T1000 (cell line): ENCODE measurements around the gene YTHDF1.
A peak's percentile ranks its signal among the peaks of the same experiment; 100 is the strongest.
"Not testable (repeated sequence)": the region's sequence is repeated elsewhere in the genome, so short reads cannot be mapped to it uniquely, and the experiment has no call there.

Experiments used
- DNase-seq: peaks from one replicate; lab custom pipeline; 2025; ENCODE audit warnings: mixed read lengths; lab: John Stamatoyannopoulos, UW

Gene YTHDF1

DNA sequence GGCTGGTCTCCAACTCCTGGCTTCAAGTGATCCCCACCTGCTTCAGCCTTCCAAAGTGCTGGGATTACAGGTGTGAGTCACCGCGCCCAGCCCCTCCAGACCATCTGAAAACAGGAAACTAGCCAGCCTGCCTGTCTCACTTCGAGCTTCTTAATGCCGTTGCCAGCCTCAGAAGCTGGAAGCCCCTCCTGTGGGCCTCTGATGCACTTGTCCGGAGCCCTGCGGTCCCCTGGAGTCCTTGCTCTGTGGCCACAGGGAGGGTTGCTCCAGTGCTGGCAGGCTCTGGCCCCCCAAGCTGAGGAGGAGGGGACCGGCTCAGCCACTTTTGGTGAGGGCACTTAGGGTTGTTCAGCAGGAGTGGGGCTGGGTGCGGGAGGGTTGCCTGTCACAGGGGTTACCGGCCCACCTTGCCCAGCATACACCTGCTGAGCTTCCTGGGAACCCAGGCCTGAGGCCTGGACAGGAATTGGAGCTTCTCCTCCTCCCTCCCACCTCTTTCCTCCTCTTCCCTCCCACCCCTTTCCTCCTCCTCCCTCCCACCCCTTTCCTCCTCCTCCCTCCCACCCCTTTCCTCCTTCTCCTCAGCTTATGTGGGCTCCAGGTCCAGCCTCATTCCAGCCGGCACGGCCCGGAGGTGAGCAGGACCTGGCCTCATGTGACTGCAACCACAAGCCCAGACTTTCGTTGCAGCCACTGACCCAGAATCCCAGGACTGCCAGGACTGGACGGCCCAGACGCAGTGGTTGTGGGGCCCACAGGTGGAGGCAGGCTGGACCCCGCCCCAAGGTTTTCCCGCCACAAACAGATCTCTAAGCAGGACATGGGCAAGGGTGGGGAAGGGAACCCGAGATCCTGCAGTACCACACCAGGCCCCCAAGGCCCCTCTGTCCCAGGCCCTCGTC, 10.4 kb upstream of the YTHDF1 start:
- no peak for DNase-seq

DNA sequence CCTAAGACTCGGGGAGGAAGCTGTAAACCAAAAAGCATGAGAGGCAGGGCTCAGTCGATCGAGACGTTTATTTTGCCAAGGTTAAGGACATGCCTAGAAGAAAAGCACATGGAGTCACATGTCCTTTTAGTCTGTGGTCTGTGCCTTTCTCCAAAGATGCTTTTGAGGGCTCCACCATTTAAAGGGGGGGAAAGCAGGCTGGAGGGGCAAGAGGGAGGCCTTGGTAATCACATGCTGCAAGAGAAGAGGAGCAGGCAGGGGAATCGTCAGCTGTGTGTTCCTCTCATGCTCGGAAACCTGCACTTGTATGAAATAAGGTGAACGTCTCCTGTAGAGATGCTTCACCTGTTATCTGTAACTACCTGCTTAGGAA, 9.1 kb upstream of the YTHDF1 start:
- no peak for DNase-seq

DNA sequence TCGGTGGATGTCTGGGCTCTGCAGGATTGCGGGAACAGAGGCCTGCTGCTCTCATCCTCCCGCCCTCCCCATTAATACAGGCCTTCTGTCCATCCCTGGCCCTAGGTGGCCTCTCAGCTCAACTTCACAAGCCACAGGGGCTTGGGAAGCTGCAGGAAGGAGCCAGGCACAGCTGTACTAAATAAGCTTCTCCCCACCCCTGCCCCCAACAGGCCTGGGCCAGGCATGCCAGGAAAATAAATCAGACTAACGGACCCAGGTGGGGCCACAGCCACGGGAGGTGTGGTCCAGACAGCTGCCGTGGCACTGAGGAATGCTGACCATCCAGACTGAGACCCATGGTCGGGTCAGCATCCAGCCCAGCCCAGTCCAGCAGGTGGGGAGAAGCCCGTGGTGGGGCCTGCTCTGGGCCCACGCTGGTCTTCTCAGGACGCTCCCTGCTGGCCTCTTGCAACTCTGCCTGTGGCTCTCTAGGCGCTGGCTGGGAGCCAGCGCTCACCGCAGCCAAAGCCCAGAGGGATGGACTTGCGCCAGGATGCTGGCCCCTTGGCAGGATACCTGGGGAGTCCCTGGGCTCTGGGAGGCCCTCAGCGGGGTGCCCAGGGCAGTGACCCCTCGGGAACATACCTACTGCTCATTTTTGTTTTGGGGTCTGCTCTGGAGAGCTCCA, 8.6 kb upstream of the YTHDF1 start:
- peak; percentile 20 for DNase-seq

DNA sequence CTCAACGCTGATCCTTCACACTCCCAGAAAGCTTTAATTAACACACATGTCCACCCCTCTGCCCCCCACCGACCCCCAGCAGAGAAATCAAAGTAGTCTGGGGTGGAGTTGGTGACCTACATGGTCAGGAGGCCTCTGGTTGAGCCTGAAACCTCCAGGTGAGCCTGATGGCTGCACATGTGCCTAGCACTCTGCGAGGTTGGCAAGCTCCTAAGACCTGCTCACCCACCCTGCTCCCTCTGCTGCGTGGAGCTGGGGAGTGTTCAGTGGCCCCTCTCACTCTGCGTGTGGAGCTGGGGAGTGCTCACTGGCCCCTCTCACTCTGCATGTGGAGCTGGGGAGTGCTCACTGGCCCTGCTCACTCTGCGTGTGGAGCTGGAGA, 7.9 kb upstream of the YTHDF1 start:
- no peak for DNase-seq

DNA sequence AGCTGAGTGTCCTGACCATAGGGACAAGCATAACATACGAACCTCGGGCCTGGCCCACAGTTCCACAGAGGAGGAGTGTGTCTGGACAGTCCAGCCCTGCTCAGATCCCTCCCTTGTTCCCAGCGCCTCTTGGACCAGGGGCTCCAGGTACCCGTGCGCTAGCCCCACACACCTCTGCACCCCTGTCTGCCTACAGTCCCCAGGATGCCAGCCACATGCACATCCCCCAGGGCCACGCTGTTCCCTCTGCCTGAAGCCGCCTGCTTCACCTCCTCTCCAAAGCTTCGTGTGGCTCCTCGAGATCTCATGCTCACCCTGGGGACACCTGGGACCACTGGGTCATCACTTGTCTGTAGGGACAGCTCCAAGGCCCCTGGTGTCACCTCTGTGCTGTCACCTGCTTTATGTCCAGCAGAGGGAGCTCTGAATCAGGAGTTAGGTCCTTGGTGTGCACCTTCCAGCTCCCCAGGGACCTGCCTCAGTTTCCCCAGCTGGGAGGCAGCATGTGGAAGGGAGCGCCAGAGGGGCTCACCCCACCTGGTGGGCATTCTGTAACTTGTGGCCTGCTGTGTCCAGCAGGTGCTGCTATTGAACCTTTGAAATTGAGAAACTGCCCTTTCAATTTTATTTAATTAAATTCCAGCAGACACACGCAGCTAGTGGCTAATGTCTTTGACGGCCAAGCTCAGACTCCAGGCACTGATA, 7.3 kb upstream of the YTHDF1 start:
- DNase-seq, result no peak

DNA sequence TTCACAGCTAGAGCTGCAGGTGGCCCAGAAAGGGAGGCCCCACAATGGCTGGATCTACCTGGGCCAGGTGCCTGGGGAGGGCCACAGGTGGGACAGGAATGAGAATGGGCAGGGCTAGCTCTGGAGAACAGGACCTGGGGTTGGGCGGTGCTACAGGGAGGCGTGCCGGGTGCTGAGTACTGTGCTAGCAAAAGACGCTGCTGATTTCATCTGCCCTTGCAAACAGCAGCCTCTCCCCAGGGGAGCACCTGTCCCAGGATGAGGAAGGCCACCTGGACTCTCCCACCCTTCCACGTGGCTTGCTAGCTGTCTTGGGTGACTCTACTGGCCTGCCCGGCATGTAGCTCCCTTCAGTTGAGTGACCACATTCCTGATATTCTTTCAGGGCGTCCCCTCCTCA, 6.6 kb upstream of the YTHDF1 start:
- DNase-seq, result no peak

DNA sequence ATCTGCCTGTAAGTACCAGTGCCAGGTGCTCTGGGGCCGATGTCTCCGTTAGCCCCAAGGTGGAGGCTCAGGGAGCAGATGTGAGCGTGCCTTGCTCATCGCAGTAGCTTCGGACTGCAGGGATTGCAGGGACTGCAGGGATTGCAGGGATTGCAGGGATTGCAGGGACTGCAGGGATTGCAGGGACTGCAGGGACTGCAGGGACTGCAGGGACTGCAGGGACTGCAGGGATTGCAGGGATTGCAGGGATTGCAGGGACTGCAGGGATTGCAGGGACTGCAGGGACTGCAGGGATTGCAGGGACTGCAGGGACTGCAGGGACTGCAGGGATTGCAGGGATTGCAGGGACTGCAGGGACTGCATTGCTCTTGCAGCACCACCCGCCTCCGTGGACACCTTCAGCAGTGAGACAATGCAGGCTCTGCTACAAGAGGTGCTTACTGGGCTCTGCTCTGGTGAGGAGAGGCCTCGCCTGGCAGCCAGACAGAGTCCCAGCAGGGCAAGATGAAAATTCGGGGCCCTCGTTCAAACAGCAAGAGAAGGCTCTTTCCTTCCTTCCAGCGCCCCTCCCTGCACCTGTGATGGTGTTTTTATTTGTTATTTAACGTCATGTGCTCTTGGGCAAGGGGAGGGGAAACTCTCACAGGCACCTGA, 5.6 kb upstream of the YTHDF1 start:
- not testable (repeated sequence) for DNase-seq

DNA sequence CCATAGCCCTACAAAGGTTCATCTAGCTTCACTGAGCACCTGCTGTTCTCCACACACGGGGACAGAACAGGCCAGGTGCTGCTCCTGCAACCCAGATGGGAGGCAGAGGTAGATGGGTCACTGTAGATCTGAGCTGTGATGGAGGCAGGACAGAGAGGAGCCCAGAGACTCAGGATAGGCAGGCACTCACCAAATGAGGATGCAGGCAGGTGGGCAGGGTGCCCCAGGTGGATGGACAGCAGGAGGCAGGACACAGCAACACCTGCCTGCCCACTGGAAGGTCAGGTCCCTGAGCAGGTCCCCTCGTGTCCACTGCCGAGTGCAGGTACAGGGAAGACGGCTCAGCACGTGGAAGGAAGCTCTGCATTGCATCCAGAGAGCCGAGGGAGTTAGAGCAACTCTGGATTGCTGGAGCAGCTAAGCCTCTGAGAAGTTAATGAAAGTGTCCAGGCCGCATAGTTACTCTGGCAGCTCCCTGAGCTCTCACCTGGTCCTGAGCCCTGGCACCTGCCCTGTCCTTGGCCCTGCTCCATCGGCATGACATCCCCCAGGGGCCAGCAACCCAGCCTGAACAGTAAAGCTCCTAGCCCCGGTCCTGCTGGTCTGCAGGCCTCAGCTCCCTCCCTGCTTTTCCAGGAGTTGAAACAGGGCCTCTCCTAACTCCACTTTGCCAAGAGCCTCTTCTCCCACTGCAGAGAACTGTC, 4.9 kb upstream of the YTHDF1 start:
- DNase-seq, result no peak

DNA sequence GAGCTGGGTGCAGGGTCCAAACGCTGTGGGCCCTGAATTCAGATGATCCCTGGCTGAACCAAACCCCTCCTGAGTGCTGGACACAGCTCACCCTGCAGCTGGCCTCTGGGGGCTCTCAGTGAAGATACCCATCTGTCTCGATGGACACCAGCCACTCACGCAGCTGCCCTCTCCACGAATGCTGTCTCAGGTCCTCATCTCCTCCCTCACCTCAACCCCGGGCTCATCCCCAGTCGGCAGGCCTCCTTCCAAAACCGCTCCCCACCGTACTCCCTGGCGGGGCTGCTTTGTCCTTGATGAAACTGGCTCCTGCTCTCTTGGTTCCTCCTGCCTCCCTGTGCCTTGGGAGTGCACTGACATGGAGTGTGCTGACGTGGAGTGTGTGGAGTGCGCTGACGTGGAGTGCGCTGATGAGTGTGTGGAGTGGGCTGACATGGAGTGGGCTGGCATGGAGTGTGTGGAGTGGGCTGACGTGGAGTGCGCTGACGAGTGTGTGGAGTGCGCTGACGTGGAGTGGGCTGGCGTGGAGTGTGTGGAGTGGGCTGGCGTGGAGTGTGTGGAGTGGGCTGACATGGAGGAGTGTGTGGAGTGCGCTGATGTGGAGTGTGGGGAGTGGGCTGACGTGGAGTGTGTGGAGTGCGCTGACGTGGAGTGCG, 4.1 kb upstream of the YTHDF1 start:
- no peak for DNase-seq

DNA sequence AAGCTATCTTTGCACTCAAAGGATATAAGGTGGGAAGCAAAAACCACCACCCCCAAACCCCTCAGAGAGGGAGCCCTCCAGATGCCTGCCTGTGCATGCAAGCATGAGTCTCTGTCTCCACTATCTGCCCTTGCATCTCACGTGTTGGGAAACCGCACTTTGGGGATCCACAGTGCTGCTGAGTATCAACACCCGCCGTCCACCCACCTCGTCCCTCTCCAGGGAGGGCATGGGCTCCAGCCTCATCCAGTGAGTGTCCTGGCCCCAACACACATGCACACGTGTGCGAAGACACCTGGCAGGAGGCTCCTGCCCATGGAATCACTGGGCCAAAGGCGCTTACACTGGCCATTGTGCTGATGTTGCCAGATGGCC, 3.5 kb upstream of the YTHDF1 start:
- DNase-seq, result no peak

DNA sequence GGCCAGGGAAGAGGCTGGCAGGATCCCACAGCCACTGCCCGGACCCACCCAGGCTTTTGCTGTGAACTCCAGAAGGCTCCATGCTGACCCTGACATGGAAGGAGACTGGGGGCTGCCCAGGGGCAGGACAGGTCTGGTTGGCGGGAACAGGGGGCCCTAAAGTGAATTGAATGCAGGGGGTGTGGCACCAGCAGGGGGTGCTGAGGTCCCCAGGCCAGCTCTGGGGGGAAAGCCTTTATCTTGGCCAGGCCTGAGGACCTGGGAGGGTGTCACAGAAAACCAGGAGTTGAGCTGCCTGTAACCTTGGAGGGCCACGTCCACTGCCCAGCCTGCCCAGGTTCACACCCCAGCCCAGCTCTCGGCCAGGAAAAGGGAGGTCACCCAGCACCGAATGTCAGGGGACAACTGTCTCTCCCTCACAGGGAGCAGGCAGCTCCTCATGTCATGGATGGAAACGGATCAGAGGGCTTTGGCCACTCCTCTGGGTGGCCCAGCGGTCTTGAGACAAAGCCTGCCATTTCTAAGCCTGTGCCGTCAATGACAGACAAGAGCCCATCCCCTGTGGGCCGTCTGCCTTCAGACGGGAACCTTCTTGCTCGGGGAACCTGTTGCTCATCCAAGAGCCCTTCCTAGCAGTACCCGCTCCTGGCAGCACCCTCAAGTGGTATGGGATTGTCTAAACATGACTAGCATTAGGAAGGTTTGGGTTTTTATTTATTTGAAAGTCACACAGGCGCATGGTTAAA, 2.9 kb upstream of the YTHDF1 start:
- no peak for DNase-seq

DNA sequence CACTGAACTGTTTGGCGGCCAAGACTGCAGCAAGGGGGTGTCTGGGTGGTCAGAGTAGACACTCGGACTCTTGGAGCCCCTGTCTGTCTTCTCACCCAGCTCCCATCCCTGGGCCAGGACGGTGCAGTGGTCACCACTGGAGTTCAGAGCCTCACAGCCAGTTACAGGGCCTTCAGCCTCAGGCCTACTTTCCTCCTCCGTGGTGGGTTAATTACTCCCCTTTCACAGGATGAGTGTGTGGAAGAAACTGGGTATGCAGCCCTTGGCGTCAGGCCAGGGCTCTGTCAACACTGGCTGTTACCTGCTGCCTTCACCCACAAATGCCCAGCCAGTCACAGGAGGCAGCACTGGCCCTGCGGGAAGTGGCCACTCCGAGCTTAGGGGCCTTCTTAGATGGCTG, 1.8 kb upstream of the YTHDF1 start:
- no peak for DNase-seq

DNA sequence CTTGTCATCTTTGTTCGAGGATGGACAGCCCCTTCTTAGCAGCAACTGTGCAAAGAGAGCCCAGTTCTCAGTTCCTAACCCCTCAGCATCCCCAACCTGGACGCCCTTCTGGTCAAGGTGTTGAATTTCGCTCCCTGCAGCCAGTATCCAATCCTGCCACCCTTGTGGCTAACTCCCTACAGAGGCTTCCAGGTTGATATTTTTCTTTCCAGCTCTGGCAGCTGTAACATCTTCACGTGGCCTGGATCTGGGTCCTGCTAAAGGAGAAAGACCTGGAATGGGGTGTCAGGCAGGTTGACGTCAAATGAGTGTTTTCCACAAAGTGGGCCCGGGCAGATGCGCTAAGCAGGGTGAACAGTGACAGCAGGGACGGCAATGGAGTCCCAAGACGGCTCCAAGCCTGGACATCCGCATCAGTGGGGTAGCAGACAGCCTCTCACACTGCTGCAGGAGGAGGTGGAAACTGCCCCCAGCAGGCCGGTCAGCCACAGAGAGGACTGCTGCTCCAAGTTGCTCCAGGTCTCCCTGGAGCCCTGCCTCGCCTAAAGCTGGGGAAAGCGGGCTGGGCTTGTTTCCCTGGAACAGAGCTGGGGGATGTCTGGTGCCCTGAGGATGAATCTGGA, 1.0 kb upstream of the YTHDF1 start:
- DNase-seq, result no peak

DNA sequence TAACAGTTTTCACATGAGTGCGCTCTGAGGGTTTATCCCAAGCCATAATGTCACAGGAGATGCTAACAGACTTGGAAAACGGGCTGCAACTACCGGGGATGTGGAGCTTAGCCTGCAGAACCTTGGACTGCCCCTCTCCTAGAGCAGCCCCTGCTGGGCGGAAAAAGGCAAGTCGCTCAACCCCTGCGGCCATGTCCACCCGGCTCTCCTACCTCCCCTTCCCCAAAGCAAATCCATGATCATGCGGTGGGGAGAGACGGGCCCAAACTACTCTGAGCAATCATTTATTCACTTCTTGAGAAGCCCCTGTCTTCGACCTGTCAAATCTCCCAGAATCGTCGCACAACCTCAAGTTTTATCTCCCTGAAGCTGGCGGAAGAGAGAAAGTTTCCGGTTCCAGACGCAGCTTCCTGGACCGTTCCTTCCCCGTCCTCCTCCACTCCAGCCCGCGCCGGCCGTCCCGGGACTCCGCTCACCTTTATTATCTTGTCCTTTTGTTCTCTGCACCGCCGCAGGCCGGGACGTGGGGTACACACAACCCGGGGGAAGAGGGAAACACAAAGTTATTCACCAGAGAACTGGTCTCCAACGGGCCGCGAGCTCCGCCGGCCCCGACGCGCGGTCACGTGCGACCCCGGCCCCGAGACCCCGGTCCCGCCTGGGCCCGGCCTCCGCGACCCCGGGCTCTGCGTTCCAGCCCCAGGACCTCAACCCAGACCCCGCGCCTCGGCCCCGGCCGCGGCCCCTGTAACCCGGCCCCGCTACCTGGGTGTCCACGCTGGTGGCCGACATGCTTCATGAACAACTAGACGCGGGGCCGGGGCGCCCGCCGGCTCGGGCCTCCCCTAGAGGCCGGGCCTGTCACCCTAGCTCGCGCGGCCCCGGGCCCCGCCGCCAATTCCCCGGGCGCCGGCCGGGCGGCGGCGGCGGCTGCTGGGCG, 560 bp downstream of the YTHDF1 start:
- no peak for DNase-seq

DNA sequence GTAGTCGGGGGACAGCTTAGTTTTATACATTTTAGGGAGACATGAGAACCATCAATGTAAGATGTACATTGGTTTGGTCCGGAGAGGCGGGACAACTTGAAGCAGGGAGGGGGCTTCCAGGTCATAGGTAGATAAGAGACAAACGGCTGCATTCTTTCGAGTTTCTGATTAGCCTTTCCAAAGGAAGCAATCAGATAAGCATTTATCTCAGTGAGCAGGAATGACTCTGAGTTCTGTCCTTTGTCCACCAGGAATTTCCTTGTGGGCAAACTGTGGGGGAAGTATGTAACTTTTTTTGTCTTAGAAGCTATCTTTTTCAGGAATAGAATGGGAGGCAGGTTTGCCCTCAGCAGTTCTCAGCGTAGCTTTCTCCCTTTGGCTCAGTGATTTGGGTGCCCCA, 1.4 kb downstream of the YTHDF1 start:
- no peak for DNase-seq

DNA sequence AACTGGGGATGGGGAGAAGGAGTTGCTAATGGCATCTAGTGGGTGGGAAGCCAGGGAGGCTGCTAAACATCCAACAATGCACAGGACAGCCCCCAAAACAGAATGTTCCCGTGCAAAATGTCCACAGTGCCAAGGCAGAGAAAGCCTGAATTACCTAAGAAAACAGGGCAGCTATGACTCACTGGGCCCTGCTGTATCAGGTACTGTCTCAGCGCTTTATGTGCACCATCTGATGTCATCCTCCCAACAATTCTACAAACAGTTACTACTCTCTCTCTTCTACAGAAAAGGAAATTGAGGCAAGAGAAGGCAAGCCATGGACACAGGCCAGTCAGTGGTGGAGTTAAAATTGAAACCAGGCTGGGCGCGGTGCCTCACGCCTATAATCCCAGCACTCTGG, 3.1 kb downstream of the YTHDF1 start:
- no peak for DNase-seq

DNA sequence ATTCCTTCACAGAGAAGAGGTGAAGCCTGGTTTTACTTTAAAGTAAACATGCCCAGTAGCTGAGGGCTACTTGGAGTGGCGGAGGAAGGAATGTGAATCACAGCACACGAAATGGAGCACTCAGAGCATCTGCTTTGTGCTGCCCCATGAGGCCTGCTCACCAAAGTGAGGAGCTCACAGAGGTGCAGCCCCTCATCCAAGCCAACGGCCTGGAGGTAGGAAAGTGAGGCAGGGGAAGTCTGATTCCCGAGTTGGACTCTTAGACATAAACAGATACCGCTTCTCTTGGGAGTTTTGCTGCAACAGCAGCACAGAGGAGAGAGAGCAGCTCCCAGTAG, 3.6 kb downstream of the YTHDF1 start:
- no peak for DNase-seq

DNA sequence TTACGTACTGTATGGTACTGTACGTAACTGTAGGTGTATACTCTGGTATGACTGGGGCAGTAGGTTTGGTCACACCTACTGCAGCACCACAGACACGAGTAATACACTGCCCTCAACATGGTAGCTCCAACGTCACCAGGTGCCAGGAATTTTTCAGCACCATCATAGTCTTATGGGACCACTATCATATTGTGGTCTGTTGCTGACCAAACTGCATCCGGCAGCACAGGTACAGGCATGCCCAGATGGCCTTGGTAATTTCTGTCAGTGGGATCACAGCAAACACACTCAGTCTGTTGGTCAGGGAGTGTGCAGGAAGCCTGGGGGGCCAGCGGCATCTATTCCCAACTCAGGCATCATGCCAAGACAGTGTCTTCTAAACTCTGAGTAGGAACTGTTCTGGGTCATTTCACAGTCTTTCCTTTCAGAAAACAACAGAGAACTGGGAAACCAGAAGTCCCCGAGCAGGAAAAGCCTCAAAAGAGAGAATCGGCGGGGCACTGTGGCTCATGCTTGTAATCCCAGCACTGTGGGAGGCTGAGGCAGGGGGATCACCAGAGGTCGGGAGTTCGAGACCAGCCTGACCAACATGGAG, 5.8 kb downstream of the YTHDF1 start:
- no peak for DNase-seq
